Stomach (tissue), 9 donors: Measurements from ENCODE around the gene CFAP107. TPM values are rescaled to one million over a fixed set of nuclear protein-coding genes. Genes with fewer than 3 reads are reported as not detected.
"Not testable (repeated sequence)": the region's sequence is repeated elsewhere in the genome, so short reads cannot be mapped to it uniquely, and the experiment has no call there.

ENCODE experiments used
- DNase-seq, 2 donors: peaks; one replicate each; pipeline versions ENCODE4 v3.0.0 to v3.0.0-alpha.2; 2013 to 2019
- H3K27ac ChIP-seq, 5 donors: fragments of 200-600 bp in 4 of 5; sonication (generic) in 4 of 5; one replicate each; pipeline ENCODE4 v1.5.1; 2013 to 2019; ENCODE audit warnings: mild to moderate bottlenecking in 1 of 5, moderate library complexity in 1 of 5
- H3K27me3 ChIP-seq, 3 donors: fragments of 200-600 bp; sonication (generic); one replicate each; pipeline ENCODE4 v1.5.1; 2017 to 2019; ENCODE audit warnings: mixed run types in 1 of 3
- H3K36me3 ChIP-seq, 4 donors: fragments of 200-600 bp; sonication (generic); 1 replicate in 3 of 4; 2 replicates in 1 of 4; pipeline ENCODE4 v1.5.1; 2016 to 2019
- H3K4me1 ChIP-seq, 4 donors: fragments of 200-600 bp; sonication (generic); one replicate each; pipeline ENCODE4 v1.5.1; 2016 to 2019
- H3K4me3 ChIP-seq, 4 donors: fragments of 200-600 bp; sonication (generic) in 3 of 4; one replicate each; pipeline ENCODE4 v1.5.1; 2016 to 2019; ENCODE audit warnings: mild to moderate bottlenecking in 1 of 4
- H3K9me3 ChIP-seq, 4 donors: fragments of 200-600 bp; sonication (generic); one replicate each; pipeline ENCODE4 v1.5.1; 2016 to 2019
- EP300 ChIP-seq: sonication (generic); formaldehyde crosslinking; IDR thresholded peaks from one replicate; pipeline ENCODE4 v1.6.1; 2017; ENCODE audit warnings: antibody characterized with exemption
- POLR2A ChIP-seq, 4 donors: fragments of 450-650 bp; IDR thresholded peaks; one replicate each; pipeline ENCODE4 v1.6.1; 2016; ENCODE audit warnings: antibody characterized with exemption in 4 of 4, control low read depth in 2 of 4, mild to moderate bottlenecking in 1 of 4, moderate library complexity in 1 of 4
- POLR2AphosphoS5 ChIP-seq, 3 donors: sonication (generic); formaldehyde crosslinking; IDR thresholded peaks; one replicate each; pipeline ENCODE4 v1.6.1; 2016; ENCODE audit warnings: antibody characterized with exemption in 3 of 3
- WGBS, 5 donors: extraction: QIAGEN DNeasy Blood & Tissue Kit in 3 of 5; methylation state at CpG; one replicate each; pipeline versions ENCODE4 v1.1.5 to v1.1.7; 2013 to 2018; 5-methylcytosine and 5-hydroxymethylcytosine counted together
- intact Hi-C: fragments of 100-400 bp; cut with DNase I; formaldehyde crosslinking; loops from one replicate; pipeline ENCODE4 v1.15.1; 2023; ENCODE audit warnings: low total_unique reads
- polyA plus RNA-seq, 3 donors: library from polyadenylated mRNA; stranded (reverse); fragments of 200-250 nt; gene quantifications; one replicate each; pipeline ENCODE4 v1.2.3, GENCODE V29; 2013
- total RNA-seq, 5 donors: library from RNA; depleted of rRNA; stranded (reverse); fragments of >200 nt; gene quantifications; one replicate each; pipeline versions ENCODE4 v1.1.0 to v1.2.3, GENCODE V29; 2014 to 2016
- TF ChIP-seq, protein P1 (sequence below), 7 experiments: fragments of 450-650 bp in 4 of 7; fragments of 200-600 bp in 3 of 7; sonication (generic) in 3 of 7; IDR thresholded peaks; one replicate each; pipeline ENCODE4 v1.5.1; 2016 to 2019; ENCODE audit warnings: antibody characterized with exemption in 7 of 7, control low read depth in 2 of 7, mild to moderate bottlenecking in 1 of 7
- donor health status: healthy with polysubstance abuse.
- donor health status: Bipolar disorder and iron deficiency.
- donor health status: healthy.

Gene CFAP107
- total and polyA plus RNA-seq, 8 donors, result not detected

GRCh38 chr1:12730156-12730555 is 15.8 kb upstream of the CFAP107 start:
- Histone ChIP-seq H3K4me1 (no peaks in the 10 kb centered on the region), H3K27me3 (peaks cover 0 to 17% (median 0%) of the 10 kb centered on the region in 3 donors), H3K36me3 (no peaks in the 10 kb centered on the region), H3K9me3 (peaks cover 0 to 42% (median 34%) of the 10 kb centered on the region in 4 donors), H3K4me3 (no peak overlapping the region), H3K27ac (no peak overlapping the region)
- intact Hi-C loops, result no loop called here
- 72 to 100% (median 84%) methylated on average over 1 of the region's 1 CpG for WGBS, 5 donors
- no peak for DNase-seq
- TF ChIP-seq EP300 (no peak), POLR2A (IDR thresholded peaks at IDR 0.05) (no peak), POLR2AphosphoS5 (IDR thresholded peaks at IDR 0.05) (no peak)
- TF ChIP-seq, protein P1, sequence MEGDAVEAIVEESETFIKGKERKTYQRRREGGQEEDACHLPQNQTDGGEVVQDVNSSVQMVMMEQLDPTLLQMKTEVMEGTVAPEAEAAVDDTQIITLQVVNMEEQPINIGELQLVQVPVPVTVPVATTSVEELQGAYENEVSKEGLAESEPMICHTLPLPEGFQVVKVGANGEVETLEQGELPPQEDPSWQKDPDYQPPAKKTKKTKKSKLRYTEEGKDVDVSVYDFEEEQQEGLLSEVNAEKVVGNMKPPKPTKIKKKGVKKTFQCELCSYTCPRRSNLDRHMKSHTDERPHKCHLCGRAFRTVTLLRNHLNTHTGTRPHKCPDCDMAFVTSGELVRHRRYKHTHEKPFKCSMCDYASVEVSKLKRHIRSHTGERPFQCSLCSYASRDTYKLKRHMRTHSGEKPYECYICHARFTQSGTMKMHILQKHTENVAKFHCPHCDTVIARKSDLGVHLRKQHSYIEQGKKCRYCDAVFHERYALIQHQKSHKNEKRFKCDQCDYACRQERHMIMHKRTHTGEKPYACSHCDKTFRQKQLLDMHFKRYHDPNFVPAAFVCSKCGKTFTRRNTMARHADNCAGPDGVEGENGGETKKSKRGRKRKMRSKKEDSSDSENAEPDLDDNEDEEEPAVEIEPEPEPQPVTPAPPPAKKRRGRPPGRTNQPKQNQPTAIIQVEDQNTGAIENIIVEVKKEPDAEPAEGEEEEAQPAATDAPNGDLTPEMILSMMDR (IDR thresholded peaks at IDR 0.05), result no peak

- intact Hi-C loops, result not testable (repeated sequence)
These were observed 14.9 kb upstream of the CFAP107 start for GRCh38 chr1:12731084-12731483.

DNA sequence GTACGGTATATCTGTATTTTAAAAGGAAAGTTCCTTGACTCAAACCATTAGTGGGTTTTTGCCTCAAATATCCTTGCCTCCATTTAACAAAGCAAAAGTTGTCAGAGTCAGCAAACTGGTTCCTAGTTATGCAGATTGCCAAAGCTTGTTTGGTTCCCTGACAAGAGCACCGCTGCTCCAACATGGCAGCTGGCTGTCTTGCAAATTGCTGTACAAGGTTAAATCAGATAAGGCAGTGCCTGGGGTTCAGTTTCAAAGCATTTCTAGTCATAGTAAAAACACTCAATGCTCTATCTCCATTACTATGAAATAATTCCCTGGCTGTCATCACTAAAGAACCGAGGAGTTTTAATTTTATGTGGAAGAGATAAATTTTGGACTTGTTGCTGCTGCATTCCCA is 11.3 kb upstream of the CFAP107 start:
- H3K4me3 ChIP-seq, result no peak overlapping the region
- TF ChIP-seq EP300, result no peak
- TF ChIP-seq, protein P1 (IDR thresholded peaks at IDR 0.05), result no peak
- TF ChIP-seq POLR2A (IDR thresholded peaks at IDR 0.05), result no peak
- no peak for TF ChIP-seq POLR2AphosphoS5 (IDR thresholded peaks at IDR 0.05)
- H3K4me1 ChIP-seq, result no peaks in the 10 kb centered on the region
- H3K36me3 ChIP-seq, result no peaks in the 10 kb centered on the region
- H3K27ac ChIP-seq, result no peak overlapping the region
- peaks cover 0 to 6% (median 0%) of the 10 kb centered on the region in 3 donors for H3K27me3 ChIP-seq
- 69 to 84% (median 82%) methylated on average over 3 of the region's 3 CpGs for WGBS, 5 donors
- intact Hi-C loops, result no loop called here
- H3K9me3 ChIP-seq, result peaks cover 0 to 46% (median 31%) of the 10 kb centered on the region in 4 donors
- no peak for DNase-seq

More at GRCh38 chr1:12731084-12731483, 14.9 kb upstream of the CFAP107 start:
- not testable (repeated sequence) for H3K4me1 ChIP-seq, H3K36me3 ChIP-seq, H3K27ac ChIP-seq, DNase-seq, H3K4me3 ChIP-seq
- Histone ChIP-seq H3K27me3 (peaks cover 0 to 11% (median 0%) of the 10 kb centered on the region in 3 donors), H3K9me3 (peaks cover 0 to 46% (median 36%) of the 10 kb centered on the region in 4 donors)
- 64 to 78% (median 75%) methylated on average over 2 of the region's 2 CpGs for WGBS, 5 donors

DNA sequence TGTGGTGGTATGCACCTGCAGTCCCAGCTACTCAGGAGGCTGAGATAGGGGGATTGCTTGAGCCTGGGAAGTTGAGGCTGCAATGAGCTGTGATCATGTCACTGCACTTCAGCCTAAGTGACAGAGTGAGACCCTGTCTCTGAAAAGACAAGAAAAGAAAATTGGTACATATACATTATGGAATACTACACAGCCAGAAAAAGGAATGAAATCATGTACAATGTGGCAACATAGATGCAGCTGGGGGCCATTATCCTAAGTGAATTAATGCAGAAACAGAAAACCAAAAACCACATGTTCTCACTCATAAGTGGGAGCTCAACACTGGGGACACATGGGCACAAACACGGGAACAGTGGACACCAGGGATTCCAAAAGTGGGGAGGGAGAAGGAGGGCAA is 7.1 kb upstream of the CFAP107 start:
- intact Hi-C loops, result no loop called here
- no peak for DNase-seq
- TF ChIP-seq POLR2AphosphoS5 (IDR thresholded peaks at IDR 0.05) (no peak), POLR2A (IDR thresholded peaks at IDR 0.05) (no peak), EP300 (no peak)
- TF ChIP-seq, protein P1 (IDR thresholded peaks at IDR 0.05), result no peak
- H3K4me3 ChIP-seq, result no peak overlapping the region
- peaks cover 0 to 6% (median 0%) of the 10 kb centered on the region in 3 donors for H3K27me3 ChIP-seq
- no peaks in the 10 kb centered on the region for H3K4me1 ChIP-seq
- no peak overlapping the region for H3K27ac ChIP-seq
- no peaks in the 10 kb centered on the region for H3K36me3 ChIP-seq
- 82 to 98% (median 88%) methylated on average over 1 of the region's 1 CpG for WGBS, 5 donors
- H3K9me3 ChIP-seq, result peaks cover 0 to 22% (median 6%) of the 10 kb centered on the region in 4 donors

GRCh38 chr1:12739613-12740012 is 6.4 kb upstream of the CFAP107 start:
- H3K4me1 ChIP-seq, result no peaks in the 10 kb centered on the region
- H3K4me3 ChIP-seq, result no peak overlapping the region
- peaks cover 0 to 6% (median 0%) of the 10 kb centered on the region in 3 donors for H3K27me3 ChIP-seq
- H3K36me3 ChIP-seq, result no peaks in the 10 kb centered on the region
- 66 to 84% (median 76%) methylated on average over 5 of the region's 5 CpGs for WGBS, 5 donors
- intact Hi-C loops, result no loop called here
- H3K27ac ChIP-seq, result no peak overlapping the region
- TF ChIP-seq EP300, result no peak
- TF ChIP-seq POLR2A (IDR thresholded peaks at IDR 0.05), result no peak
- TF ChIP-seq, protein P1 (IDR thresholded peaks at IDR 0.05), result no peak
- TF ChIP-seq POLR2AphosphoS5 (IDR thresholded peaks at IDR 0.05), result no peak
- DNase-seq, result no peak
- peaks cover 0 to 21% (median 6%) of the 10 kb centered on the region in 4 donors for H3K9me3 ChIP-seq
